Heart right ventricle (tissue), 16 donors: ENCODE measurements around the gene RNF8. TPM values are rescaled to one million over a fixed set of nuclear protein-coding genes. Genes with fewer than 3 reads are reported as not detected.

Experiments used
- ATAC-seq, 8 donors: fragments of 200-7000 bp; cut with Tn5 transposase; one replicate each; pipeline ENCODE4 v1.9.1; 2020; ENCODE audit warnings: mild to moderate bottlenecking in 8 of 8, moderate library complexity in 8 of 8, moderate number of reproducible peaks in 1 of 8
- DNase-seq, 2 donors: peaks; one replicate each; pipeline ENCODE4 v3.0.0-alpha.2; 2020
- H3K27ac ChIP-seq, 10 donors: fragments of 200-600 bp; sonication (generic) in 2 of 10; one replicate each; pipeline versions ENCODE4 v1.5.0 to v1.8.0; 2020 to 2022; ENCODE audit warnings: mild to moderate bottlenecking in 3 of 10
- H3K27me3 ChIP-seq, 7 donors: fragments of 200-600 bp; one replicate each; pipeline ENCODE4 v1.8.0; 2021 to 2022; ENCODE audit warnings: mild to moderate bottlenecking in 2 of 7
- H3K36me3 ChIP-seq, 9 donors: fragments of 200-600 bp; sonication (generic) in 1 of 9; one replicate each; pipeline versions ENCODE4 v1.5.0 to v1.8.0; 2020 to 2022; ENCODE audit warnings: mild to moderate bottlenecking in 2 of 9
- H3K4me1 ChIP-seq, 9 donors: fragments of 200-600 bp; sonication (generic) in 1 of 9; one replicate each; pipeline versions ENCODE4 v1.5.0 to v1.8.0; 2020 to 2022; ENCODE audit warnings: mild to moderate bottlenecking in 4 of 9
- H3K4me3 ChIP-seq, 10 donors: fragments of 200-600 bp; sonication (generic) in 2 of 10; one replicate each; pipeline versions ENCODE4 v1.5.0 to v1.8.0; 2020 to 2022; ENCODE audit warnings: mild to moderate bottlenecking in 7 of 10, moderate library complexity in 2 of 10
- H3K9me3 ChIP-seq, 11 donors: fragments of 200-600 bp in 10 of 11; sonication (generic) in 2 of 11; one replicate each; pipeline versions ENCODE4 v1.5.0 to v1.8.0; 2013 to 2022; ENCODE audit warnings: mild to moderate bottlenecking in 2 of 11, control low read depth in 1 of 11, moderate library complexity in 1 of 11
- WGBS, 2 donors: extraction: QIAGEN DNeasy Blood & Tissue Kit; methylation state at CpG; one replicate each; pipeline ENCODE4 v1.1.7; 2013; ENCODE audit warnings: inconsistent platforms in 1 of 2; 5-methylcytosine and 5-hydroxymethylcytosine counted together
- intact Hi-C, 10 donors: fragments of 100-400 bp; cut with DNase I; formaldehyde crosslinking; loops; one replicate each; pipeline versions ENCODE4 v1.11.1 to v1.14.2; 2022
- polyA plus RNA-seq, 2 donors: library from polyadenylated mRNA; stranded (reverse); fragments of 200-250 nt; gene quantifications; one replicate each; pipeline ENCODE4 v1.2.3, GENCODE V29; 2013
- total RNA-seq, 10 donors: library from RNA; stranded (reverse); fragmentation: NEBNext Ultra II Directional in 3 of 10; extraction: Animal tissue kit (Norgen Biotek cat#: 25700) in 3 of 10; gene quantifications; one replicate each; pipeline versions ENCODE4 v1.2.1 to v1.2.4, GENCODE V29; 2021 to 2023
- TF ChIP-seq, protein P1 (sequence below), 9 donors: fragments of 200-600 bp; sonication (generic) in 2 of 9; IDR thresholded peaks; one replicate each; pipeline versions ENCODE4 v1.5.0 to v1.8.0; 2021 to 2022; ENCODE audit warnings: antibody characterized with exemption in 9 of 9, mild to moderate bottlenecking in 5 of 9, moderate library complexity in 1 of 9
- donor health status: Arrhythmogenic right ventricular cardiomyopathy.
- donor health status: ischemic (EF 13 %, LVEDD 7.1; RV severe dilation, severe dysfunction).
- donor health status: healthy with polysubstance abuse.
- donor health status: DM: no; HTN: yes; CAD: no.
- donor health status: DM: no; HTN: no; CAD: no.
- donor health status: ischemic (EF 25% LVEDD 6.9; RV normal size, moderate dysfunction).
- donor health status: ischemic (EF 25% LVEDD 5.7; RV mildly dilated, moderate dysfunction).
- donor health status: healthy.
- donor health status: DM: yes; HTN: yes; CAD: no.
- donor health status: Ischemic cardiomyopathy.
- donor health status: ischemic (EF 35%, LVEDD 5.7; RV mildly dilated, moderate dysfunction).
- donor health status: nonischemic (EF 11% LVEDD 7.7; RV severe dilation, severe dysfunction).
- donor health status: DM: yes; HTN: yes; CAD: no.
- donor health status: PGD.
- donor health status: ischemic (EF 29% LVEDD 5.4; RV normal size, mild dysfunction).
- donor health status: nonischemic (EF 23%, LVEDD 6.1; RV moderate dilation, normal function).

RNF8 gene
- total and polyA plus RNA-seq, 12 donors: 9.5 to 17.5 (median 14.4) TPM

DNA sequence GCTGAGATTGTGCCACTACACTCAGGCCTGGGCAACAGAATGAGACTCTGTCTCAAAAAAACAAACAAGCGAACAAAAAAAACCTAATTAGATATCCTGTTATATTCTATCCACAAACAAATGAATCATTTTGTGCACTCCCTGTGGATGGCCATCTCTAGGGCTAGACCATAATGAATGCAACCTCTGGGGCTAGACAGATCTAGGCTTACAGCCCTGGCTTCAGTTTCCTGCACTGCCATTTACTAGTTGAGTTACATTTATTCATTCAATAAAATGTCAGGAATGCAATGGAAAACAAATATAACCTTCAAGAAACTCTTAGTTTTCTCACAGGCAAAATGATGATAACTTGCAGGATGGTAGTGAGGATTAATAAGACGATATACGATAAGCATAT lies 6.6 kb upstream of the RNF8 start:
- Histone ChIP-seq H3K4me3 (no peak overlapping the region), H3K27me3 (peaks cover 0 to 6% (median 0%) of the 10 kb centered on the region in 7 donors), H3K9me3 (peaks cover 0 to 4% (median 0%) of the 10 kb centered on the region in 11 donors), H3K4me1 (no peaks in the 10 kb centered on the region), H3K36me3 (no peaks in the 10 kb centered on the region), H3K27ac (no peak overlapping the region)
- intact Hi-C loops: no loop called here
- WGBS, 2 donors: 87% methylated on average over 3 of the region's 3 CpGs
- ATAC-seq (no peak), DNase-seq (no peak)
- TF ChIP-seq, protein P1, sequence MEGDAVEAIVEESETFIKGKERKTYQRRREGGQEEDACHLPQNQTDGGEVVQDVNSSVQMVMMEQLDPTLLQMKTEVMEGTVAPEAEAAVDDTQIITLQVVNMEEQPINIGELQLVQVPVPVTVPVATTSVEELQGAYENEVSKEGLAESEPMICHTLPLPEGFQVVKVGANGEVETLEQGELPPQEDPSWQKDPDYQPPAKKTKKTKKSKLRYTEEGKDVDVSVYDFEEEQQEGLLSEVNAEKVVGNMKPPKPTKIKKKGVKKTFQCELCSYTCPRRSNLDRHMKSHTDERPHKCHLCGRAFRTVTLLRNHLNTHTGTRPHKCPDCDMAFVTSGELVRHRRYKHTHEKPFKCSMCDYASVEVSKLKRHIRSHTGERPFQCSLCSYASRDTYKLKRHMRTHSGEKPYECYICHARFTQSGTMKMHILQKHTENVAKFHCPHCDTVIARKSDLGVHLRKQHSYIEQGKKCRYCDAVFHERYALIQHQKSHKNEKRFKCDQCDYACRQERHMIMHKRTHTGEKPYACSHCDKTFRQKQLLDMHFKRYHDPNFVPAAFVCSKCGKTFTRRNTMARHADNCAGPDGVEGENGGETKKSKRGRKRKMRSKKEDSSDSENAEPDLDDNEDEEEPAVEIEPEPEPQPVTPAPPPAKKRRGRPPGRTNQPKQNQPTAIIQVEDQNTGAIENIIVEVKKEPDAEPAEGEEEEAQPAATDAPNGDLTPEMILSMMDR (IDR thresholded peaks at IDR 0.05): no peak

DNA sequence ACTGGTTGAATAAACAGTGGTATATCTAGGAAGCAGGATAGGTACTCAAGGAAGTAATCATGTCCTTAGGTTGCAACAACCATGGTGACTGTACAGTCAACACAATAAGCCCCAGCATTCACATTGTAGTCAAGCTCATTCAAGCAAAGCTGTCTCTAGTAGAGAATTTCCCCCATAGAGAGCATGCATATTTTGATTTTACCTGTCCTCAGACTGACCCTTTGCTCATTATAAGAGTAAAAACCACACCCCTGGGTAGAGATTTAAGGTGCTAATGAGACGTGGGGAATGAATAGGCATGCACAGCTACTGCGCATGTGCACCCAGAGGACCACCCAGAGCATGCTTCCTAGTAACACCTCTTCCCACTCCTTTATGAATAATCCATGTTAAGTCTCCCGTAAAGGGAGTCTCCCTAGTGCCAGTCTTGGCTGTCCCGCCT lies 6.1 kb upstream of the RNF8 start:
- Histone ChIP-seq H3K27me3 (peaks cover 0 to 6% (median 0%) of the 10 kb centered on the region in 7 donors), H3K36me3 (no peaks in the 10 kb centered on the region), H3K27ac (no peak overlapping the region), H3K9me3 (peaks cover 0 to 4% (median 0%) of the 10 kb centered on the region in 11 donors), H3K4me3 (no peak overlapping the region), H3K4me1 (no peaks in the 10 kb centered on the region)
- intact Hi-C loops: no loop called here
- ATAC-seq (no peak), DNase-seq (no peak)
- TF ChIP-seq, protein P1 (IDR thresholded peaks at IDR 0.05): no peak
- 80 to 87% methylated on average over 4 of the region's 4 CpGs for WGBS, 2 donors

DNA sequence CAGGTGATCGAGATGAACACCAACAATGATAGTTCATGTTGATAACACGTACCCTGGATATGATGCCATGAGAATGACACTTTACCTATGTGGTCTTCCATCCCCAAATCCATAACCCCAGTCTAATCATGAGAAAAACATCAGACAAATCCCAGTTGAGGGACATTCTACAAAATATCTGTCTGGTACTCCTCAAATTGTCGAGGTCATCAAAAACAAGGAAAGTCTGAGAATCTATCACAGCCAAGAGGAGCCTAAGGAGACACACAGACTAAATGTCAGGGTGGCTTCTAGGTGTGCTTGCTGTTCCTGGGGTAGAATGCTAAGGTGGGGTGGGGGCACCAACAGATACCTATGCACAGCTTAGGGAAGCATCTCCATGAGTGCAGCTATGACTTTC lies 2.8 kb upstream of the RNF8 start:
- 91 to 92% methylated on average over 3 of the region's 3 CpGs for WGBS, 2 donors
- H3K9me3 ChIP-seq: peaks cover 0 to 4% (median 0%) of the 10 kb centered on the region in 11 donors
- H3K27ac ChIP-seq: no peak overlapping the region
- TF ChIP-seq, protein P1 (IDR thresholded peaks at IDR 0.05): no peak
- no peak overlapping the region for H3K4me3 ChIP-seq
- H3K27me3 ChIP-seq: peaks cover 0 to 6% (median 0%) of the 10 kb centered on the region in 7 donors
- no peaks in the 10 kb centered on the region for H3K36me3 ChIP-seq
- ATAC-seq (no peak), DNase-seq (no peak)
- peaks cover 0 to 20% (median 14%) of the 10 kb centered on the region in 9 donors for H3K4me1 ChIP-seq
- intact Hi-C loops: no loop called here

DNA sequence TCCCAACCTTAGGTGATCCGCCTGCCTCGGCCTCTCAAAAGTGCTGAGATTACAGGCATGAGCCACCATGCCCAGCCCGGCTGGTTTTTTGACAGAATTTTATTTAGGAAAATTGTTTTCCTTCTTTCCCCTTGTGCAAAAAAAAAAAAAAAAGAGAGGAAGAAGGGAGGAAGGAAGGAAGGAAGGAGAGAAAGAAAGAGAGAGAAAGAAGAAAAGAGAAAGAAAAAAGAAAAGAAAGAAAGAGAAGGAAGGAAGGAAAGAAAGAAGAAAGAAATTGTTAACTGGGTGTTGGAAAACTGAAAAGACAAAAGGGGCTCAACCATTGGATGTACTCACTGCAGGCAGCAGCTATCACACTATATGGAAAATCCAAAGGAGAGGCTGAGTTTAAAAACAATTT lies 1.4 kb upstream of the RNF8 start:
- H3K4me1 ChIP-seq: peaks cover 0 to 29% (median 16%) of the 10 kb centered on the region in 9 donors
- intact Hi-C loops: no loop called here
- WGBS, 2 donors: 91 to 94% methylated on average over 3 of the region's 3 CpGs
- no peaks in the 10 kb centered on the region for H3K36me3 ChIP-seq
- no peaks in the 10 kb centered on the region for H3K9me3 ChIP-seq
- no peak overlapping the region for H3K27ac ChIP-seq
- peaks cover 0 to 6% (median 0%) of the 10 kb centered on the region in 7 donors for H3K27me3 ChIP-seq
- TF ChIP-seq, protein P1 (IDR thresholded peaks at IDR 0.05): no peak
- H3K4me3 ChIP-seq: no peak overlapping the region
- DNase-seq (no peak), ATAC-seq (no peak)
